Large intestine (tissue), 3 donors: Measurements from ENCODE around the gene DNAJB13. TPM values are rescaled to one million over a fixed set of nuclear protein-coding genes. Genes with fewer than 3 reads are reported as not detected.

Source experiments
- DNase-seq, 2 donors: peaks; one replicate each; pipeline versions ENCODE4 v3.0.0 to v3.0.0-alpha.2; 2013
- H3K27ac ChIP-seq: one replicate; pipeline ENCODE4 v1.5.1; 2013; ENCODE audit warnings: low read length
- H3K27me3 ChIP-seq: 2 replicates; pipeline ENCODE4 v1.6.1; 2013; ENCODE audit warnings: low read length; ENCODE audit not compliant: control insufficient read depth, insufficient read depth
- H3K36me3 ChIP-seq: 2 replicates; pipeline ENCODE4 v1.6.1; 2013; ENCODE audit warnings: low read length; ENCODE audit not compliant: control insufficient read depth, insufficient read depth
- H3K4me1 ChIP-seq: one replicate; pipeline ENCODE4 v1.6.1; 2013; ENCODE audit warnings: low read length; ENCODE audit not compliant: control insufficient read depth, insufficient read depth
- H3K4me3 ChIP-seq: one replicate; pipeline ENCODE4 v1.5.1; 2013; ENCODE audit warnings: low read length
- H3K9me3 ChIP-seq: one replicate; pipeline ENCODE4 v1.6.1; 2013; ENCODE audit warnings: mild to moderate bottlenecking, low read depth, low read length, moderate library complexity; ENCODE audit not compliant: control insufficient read depth
- WGBS: methylation state at CpG from one replicate; pipeline ENCODE4 v1.1.5; 2013; ENCODE audit warnings: low lambda C conversion rate; ENCODE audit not compliant: insufficient coverage; 5-methylcytosine and 5-hydroxymethylcytosine counted together
- polyA plus RNA-seq: library from polyadenylated mRNA; unstranded; fragments of 120-200 nt; gene quantifications from one replicate; pipeline ENCODE4 v1.2.1, GENCODE V29; 2013

DNAJB13 gene
- polyA plus RNA-seq, 1 donor = 0.22 TPM

DNA sequence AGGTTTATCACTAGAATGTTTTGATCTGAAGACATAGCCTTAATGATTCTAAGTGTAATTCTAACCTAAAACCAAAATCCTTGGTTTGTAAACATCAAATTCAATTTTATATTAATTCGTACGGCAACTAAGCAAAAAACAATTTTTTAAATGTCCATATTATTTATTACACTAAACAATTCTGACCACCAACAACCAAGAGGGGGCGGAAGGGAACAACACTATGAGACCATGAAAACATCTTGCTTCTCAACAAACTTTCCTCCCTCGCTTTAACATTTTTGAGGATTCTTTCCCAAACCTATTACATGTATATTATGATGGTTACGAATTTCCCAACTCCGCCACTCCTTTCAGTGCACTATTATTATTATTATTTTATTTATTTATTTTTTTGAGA lies 38.3 kb downstream of the DNAJB13 start:
- no peak overlapping the region for H3K4me3 ChIP-seq
- H3K27ac ChIP-seq = no peak overlapping the region
- WGBS = 88% methylated on average over 4 of the region's 6 CpGs
- H3K9me3 ChIP-seq = no peaks in the 10 kb centered on the region
- no peak for DNase-seq
- no peaks in the 10 kb centered on the region for H3K27me3 ChIP-seq
- no peaks in the 10 kb centered on the region for H3K36me3 ChIP-seq
- H3K4me1 ChIP-seq = no peaks in the 10 kb centered on the region

- no peaks in the 10 kb centered on the region for H3K36me3 ChIP-seq
- 100% methylated on average over 1 of the region's 2 CpGs for WGBS
- DNase-seq = no peak
- H3K27me3 ChIP-seq = no peaks in the 10 kb centered on the region
- H3K27ac ChIP-seq = no peak overlapping the region
- H3K4me3 ChIP-seq = no peak overlapping the region
- H3K4me1 ChIP-seq = no peaks in the 10 kb centered on the region
- H3K9me3 ChIP-seq = no peaks in the 10 kb centered on the region
These were observed 39.9 kb downstream of the DNAJB13 start for GRCh38 chr11:73990730-73991129.

DNA sequence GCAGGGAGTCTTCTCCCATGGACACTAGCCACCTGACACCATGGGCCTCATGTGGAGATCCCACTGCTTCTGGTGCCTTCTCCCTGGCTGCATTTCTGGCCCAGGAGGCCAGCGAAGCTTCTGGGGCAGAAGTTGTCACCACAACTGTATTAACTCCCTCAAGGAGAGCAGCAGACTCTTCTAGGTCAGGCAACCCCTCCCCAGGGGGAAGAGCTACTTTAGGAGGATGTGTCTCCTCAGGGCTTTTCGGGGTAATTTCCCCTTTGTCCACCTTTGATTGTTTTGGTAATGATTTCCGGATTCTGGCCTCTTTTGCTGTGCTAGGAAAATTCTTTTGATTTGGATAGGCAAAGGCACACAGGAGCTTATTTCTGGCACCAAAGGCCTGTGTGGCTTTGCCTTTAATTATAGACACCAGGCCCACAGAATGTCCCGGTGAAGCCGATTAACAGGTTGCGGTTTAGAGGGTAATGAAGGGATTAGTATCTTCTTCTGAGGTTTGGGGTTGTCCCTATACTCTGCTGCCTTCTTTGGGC lies 40.7 kb downstream of the DNAJB13 start:
- Histone ChIP-seq H3K36me3 (no peaks in the 10 kb centered on the region), H3K27me3 (no peaks in the 10 kb centered on the region), H3K27ac (no peak overlapping the region), H3K9me3 (no peaks in the 10 kb centered on the region), H3K4me3 (no peak overlapping the region), H3K4me1 (no peaks in the 10 kb centered on the region)
- 100% methylated on average over 1 of the region's 6 CpGs for WGBS
- DNase-seq = no peak

DNA sequence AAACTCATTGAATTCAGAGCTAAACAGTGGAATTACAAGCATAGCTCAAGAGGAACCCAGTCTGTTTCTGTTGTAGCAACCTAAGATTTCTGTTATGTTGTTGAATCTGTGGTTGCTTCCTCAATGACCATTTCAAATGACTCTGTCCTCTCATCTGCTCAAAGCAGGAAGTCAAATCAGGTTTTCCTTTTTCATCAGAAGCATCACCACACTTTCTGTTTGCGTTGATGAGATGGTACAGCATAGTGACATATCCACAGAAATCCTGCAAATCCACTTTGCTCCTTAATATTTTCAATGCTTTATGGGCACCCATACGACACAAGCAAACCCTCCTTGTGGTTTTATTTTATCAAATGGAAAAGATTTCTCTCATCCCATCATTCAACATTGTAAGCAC lies 44.4 kb downstream of the DNAJB13 start:
- H3K4me1 ChIP-seq = no peaks in the 10 kb centered on the region
- DNase-seq = peak in 1 of 2 donors; percentile 31
- H3K36me3 ChIP-seq = no peaks in the 10 kb centered on the region
- WGBS = 100% methylated on average over 1 of the region's 2 CpGs
- H3K27me3 ChIP-seq = no peaks in the 10 kb centered on the region
- no peak overlapping the region for H3K27ac ChIP-seq
- no peak overlapping the region for H3K4me3 ChIP-seq
- H3K9me3 ChIP-seq = no peaks in the 10 kb centered on the region

- Histone ChIP-seq H3K27me3 (no peaks in the 10 kb centered on the region), H3K27ac (no peak overlapping the region), H3K4me1 (no peaks in the 10 kb centered on the region), H3K4me3 (no peak overlapping the region), H3K9me3 (no peaks in the 10 kb centered on the region), H3K36me3 (no peaks in the 10 kb centered on the region)
- 86% methylated on average over 1 of the region's 2 CpGs for WGBS
- no peak for DNase-seq
These were observed 44.9 kb downstream of the DNAJB13 start for GRCh38 chr11:73995731-73996130.

- Histone ChIP-seq H3K4me1 (no peaks in the 10 kb centered on the region), H3K36me3 (no peaks in the 10 kb centered on the region), H3K27ac (no peak overlapping the region), H3K4me3 (no peak overlapping the region), H3K27me3 (no peaks in the 10 kb centered on the region), H3K9me3 (no peaks in the 10 kb centered on the region)
- WGBS = no CpG with 5 or more reads among the region's 4 CpGs
- DNase-seq = no peak
These were observed 45.4 kb downstream of the DNAJB13 start for GRCh38 chr11:73996161-73996747.

DNA sequence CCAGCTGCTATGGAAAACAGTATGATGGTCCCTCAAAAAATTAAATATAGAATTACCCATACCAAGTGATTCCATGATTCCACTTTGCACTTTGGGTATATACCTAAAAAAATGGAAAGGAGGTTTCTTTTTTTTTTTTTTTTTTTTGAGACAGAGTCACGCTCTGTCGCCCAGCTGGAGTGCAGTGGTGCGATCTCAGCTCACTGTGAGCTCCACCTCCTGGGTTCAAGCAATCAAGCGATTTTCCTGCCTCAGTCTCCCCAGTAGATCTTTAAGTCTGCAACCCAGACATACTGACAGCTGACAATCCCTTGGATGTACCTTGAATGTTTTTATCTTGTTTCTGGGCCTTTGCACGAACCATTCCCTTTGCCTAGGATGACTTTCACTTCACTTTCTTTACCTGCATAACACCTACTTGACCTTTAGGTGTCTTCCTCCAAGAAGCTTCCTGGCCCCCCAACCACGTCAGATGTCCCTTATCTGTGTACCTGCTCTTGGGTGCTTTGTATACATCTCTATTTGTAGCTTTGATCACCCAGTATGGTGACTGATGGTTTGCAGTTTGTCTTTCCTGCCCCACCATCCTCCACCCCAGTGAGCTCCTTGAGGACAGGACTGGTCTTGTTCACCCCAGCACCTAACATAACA lies 46.4 kb downstream of the DNAJB13 start:
- Histone ChIP-seq H3K9me3 (no peaks in the 10 kb centered on the region), H3K36me3 (peaks cover 2% of the 10 kb centered on the region), H3K27me3 (no peaks in the 10 kb centered on the region), H3K27ac (no peak overlapping the region), H3K4me1 (no peaks in the 10 kb centered on the region), H3K4me3 (no peak overlapping the region)
- 100% methylated on average over 2 of the region's 6 CpGs for WGBS
- no peak for DNase-seq

DNA sequence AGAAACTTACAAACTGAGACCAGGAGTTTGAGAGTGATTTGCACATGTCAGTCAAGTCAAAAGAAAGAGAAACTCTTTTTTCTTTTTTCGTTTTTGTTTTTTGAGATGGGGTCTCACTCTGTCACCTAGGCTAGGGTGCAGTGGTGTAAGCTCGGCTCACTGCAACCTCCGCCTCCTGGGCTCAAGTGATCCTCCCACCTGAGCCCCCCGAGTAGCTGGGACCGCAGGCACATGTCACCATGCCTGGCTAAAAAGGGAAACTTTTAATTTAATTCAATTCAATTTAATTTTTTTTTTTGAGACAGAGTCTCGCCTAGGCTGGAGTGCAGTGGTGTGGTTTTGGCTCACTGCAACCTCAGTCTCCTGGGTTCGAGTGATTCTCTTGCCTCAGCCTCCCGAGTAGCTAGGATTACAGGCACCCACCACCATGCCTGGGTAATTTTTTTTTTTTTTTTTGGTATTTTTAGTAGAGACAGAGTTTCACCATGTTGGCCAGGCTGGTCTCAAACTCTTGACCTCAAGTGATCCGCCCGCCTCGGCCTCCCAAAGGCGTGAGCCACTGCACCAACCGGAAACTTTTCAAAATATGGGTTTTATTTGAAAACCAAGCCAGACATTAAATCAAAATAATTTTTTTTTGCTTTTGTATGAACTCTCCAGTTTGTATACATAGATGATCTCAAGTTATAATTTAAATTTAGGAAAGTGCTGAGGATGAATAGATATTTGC lies 48.2 kb downstream of the DNAJB13 start:
- Histone ChIP-seq H3K9me3 (no peaks in the 10 kb centered on the region), H3K27me3 (no peaks in the 10 kb centered on the region), H3K36me3 (peaks cover 4% of the 10 kb centered on the region), H3K4me3 (no peak overlapping the region), H3K27ac (no peak overlapping the region), H3K4me1 (no peaks in the 10 kb centered on the region)
- DNase-seq = no peak
- WGBS = 100% methylated on average over 1 of the region's 13 CpGs

- Histone ChIP-seq H3K36me3 (peaks cover 4% of the 10 kb centered on the region), H3K27me3 (no peaks in the 10 kb centered on the region), H3K9me3 (no peaks in the 10 kb centered on the region), H3K27ac (no peak overlapping the region), H3K4me3 (no peak overlapping the region), H3K4me1 (no peaks in the 10 kb centered on the region)
- WGBS = no CpG with 5 or more reads among the region's 8 CpGs
- DNase-seq = no peak
These were observed 48.9 kb downstream of the DNAJB13 start for GRCh38 chr11:73999581-74000306.
